ENCODE data around the gene FSTL4. TPM values are rescaled to one million over a fixed set of nuclear protein-coding genes. Genes with fewer than 3 reads are reported as not detected.
"Not testable (repeated sequence)": the region's sequence is repeated elsewhere in the genome, so short reads cannot be mapped to it uniquely, and the experiment has no call there.

Gene FSTL4
- total RNA-seq, 1 experiment from 2014 or later, result 14.3 TPM

- no peak for DNase-seq (ENCODE audit: extremely low read depth, low read depth)
Observed at GRCh38 chr5:133559960-133560359, 52.4 kb downstream of the FSTL4 start.

DNA sequence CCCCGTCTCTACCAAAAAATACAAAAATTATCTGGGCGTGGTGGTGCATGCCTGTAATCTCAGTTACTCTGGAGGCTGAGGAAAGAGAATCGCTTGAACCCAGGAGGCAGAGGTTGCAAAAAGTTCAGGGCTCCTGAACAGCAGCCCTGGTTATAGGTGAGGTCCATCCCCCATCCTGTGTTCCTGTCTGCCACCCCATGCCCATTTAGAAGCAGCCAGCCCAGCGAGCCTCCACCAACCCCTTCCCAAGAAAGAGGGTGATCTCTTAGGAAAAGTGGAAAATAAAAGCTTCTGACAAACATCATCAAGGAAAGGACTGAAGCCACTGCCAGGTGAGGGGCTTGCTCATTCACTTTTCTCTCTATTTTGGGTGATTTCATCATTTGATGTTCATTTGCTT is 55.8 kb downstream of the FSTL4 start:
- no peak for DNase-seq (ENCODE audit: extremely low read depth, low read depth)

DNA sequence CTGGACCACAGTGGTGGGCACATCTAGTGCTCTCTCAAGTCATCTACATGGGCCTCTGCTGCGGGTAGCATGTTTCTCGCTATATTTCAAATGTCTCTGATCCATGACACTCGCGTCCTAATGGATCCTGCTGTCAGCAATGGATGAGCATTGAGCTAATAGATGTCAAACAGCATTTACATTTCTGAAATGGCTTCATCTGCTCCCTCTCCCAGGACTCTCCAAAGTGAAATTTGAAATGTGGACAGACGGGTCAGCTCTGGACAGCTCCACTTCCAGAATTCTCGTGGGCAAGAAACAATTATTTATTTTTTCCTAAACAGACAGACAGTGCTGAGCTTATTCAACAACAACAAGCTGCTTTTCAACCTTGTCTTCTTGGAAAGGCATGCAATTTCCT is 58.1 kb downstream of the FSTL4 start:
- DNase-seq (ENCODE audit: extremely low read depth, low read depth), result no peak

DNA sequence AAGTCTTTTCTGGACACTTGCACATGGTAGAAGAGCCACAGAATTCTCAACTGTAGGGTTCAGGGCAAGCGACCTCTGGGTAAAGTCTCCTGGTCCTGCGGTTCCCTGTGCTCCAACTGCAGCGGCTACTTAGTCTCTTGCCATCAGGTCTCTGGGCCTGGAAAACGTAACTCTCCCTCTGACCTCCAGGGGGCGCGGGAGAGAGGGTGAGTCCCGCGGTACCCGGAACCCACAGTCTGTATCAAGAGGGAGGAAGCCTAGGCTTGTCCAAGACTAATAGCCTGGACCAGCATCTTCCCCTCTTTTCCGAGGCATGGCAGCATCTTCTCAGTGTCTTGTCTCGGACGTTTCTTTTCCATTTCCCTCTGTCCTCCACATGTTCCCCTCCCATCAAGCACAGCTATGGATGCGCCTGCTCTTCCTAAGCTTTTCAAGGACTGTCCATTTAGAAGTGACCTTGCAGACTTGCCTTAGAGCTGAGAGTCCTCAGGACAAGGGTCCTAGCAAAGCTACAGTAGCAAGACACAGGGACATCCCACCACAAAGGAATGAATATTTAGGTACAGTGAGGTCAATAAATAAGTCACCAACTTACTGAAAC is 59.3 kb downstream of the FSTL4 start:
- peak; percentile 63 for DNase-seq (ENCODE audit: extremely low read depth, low read depth)

DNA sequence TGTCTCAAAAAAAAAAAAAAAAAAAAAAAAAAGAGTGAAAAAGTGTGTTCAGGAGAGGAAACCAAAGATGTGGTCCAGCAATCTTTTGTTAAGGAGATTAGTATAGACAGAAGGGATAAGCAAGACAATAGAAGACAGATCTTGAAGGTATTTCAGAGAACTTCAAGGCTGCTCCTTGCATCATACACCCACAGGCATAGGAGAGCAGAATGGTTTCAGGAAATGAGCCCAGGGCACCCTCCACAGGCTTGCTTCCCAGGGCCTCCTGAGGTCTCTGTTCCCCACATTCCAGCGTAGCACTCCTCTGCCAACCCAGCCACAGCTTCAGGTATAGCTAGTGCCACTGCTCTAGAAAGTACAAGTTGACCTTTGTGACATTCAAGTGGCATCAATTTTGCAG is 65.8 kb downstream of the FSTL4 start:
- DNase-seq (ENCODE audit: extremely low read depth, low read depth), result no peak

GRCh38 chr5:133544346-133544745 is 68.0 kb downstream of the FSTL4 start:
- no peak for DNase-seq (ENCODE audit: extremely low read depth, low read depth)

GRCh38 chr5:133539818-133540217 is 72.5 kb downstream of the FSTL4 start:
- no peak for DNase-seq (ENCODE audit: extremely low read depth, low read depth)

DNA sequence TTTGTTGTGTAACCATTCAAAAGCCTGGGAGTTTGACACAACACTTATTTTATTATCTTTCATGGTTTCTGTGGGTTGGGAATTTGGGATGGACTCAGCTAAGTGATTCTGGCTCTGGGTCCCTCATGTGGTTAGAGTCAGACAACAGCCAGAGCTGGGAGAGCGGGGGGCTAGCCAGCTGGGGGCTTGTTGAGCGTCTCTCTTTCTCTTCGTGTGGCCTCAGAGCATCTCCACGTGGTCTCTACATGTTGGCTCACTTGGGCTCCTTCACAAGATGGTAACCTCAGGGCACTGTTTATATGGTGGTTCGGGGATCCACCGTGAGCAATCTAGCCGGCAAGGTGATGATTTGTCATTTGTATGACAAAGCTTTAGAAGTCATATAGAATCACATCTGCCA is 73.6 kb downstream of the FSTL4 start:
- DNase-seq (ENCODE audit: extremely low read depth, low read depth), result no peak

DNA sequence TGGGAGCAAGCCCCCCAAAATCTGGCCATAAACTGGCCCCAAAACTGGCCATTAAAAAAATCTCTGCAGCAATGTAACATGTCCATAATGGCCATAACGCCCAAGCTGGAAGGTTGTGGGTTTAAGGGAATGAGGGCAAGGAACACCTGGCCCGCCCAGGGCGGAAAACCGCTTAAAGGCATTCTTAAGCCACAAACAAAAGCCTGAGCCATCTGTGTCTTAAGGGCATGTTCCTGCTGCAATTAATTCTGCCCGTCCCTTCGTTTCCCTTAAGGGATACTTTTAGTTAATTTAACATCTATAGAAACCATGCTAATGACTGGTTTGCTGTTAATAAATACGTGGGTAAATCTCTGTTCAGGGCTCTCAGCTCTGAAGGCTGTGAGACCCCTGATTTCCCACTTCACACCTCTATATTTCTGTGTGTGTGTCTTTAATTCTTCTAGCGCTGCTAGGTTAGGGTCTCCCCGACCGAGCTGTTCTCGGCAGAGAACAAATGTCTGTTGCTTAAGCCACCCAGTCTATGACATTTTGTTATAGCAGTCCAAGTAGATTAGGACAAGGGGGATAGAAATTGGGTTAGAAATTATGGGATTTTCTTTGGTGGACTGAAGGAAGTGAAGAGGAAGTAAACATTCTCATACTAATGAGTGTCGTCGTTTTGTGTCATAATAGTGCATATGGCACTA is 77.0 kb downstream of the FSTL4 start:
- DNase-seq (ENCODE audit: extremely low read depth, low read depth), result not testable (repeated sequence)

DNA sequence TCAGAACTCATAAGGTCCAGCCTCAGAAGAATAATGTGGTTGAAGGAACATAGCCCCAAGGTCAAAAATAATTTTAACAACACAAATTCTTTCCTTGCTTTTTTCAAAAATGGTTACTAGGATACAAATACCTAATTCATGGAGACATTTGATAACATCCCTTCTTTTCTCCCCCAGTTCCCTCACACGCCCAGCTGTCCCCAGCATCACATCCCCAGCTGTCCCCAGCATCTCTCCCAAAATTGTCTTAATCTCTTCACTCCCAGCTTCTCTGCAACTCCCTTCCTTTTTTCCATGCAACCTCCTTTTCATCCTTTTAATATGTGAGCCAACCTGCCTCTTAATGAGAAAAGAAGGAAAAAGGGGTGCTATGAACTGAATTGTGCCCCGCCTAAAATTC is 77.8 kb downstream of the FSTL4 start:
- DNase-seq (ENCODE audit: extremely low read depth, low read depth), result no peak

DNA sequence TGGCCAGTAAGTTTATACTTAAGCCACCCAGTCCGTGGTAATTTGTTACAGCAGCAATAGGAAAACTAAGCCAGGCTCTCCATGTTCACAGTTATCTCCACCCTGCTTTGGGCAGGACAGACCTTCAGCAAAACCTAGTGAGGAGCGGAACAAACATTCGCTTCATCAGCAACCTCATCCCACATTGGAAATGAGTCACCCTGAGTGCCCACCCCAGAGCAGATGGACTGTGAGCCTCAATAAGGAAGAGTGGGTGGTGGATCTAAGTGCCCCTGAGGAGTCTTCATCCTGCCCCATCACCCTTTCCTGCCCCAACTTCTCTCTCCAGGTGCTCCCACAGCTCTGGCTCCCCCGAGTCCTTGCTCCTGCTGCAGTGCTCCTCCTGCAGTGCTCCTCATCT is 78.8 kb downstream of the FSTL4 start:
- no peak for DNase-seq (ENCODE audit: extremely low read depth, low read depth)

DNA sequence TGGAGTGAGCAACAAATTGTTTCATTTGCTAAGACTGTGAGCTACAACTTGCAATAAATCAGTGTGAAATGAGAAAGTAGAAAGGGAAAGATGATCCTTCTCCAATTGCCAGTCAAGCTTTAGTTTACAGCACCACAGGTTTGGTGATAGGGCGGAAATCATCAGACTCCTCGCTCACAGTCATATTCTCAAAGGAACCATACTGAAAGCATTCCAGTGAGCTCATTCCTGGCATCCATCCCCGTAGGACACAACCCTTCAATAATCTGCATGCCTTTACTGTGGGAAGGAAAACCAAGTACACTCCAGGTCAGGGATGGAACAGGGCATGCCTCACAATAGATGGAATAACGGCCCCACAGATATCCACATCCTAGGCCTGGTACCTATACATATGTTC is 80.7 kb downstream of the FSTL4 start:
- DNase-seq (ENCODE audit: extremely low read depth, low read depth), result no peak

DNA sequence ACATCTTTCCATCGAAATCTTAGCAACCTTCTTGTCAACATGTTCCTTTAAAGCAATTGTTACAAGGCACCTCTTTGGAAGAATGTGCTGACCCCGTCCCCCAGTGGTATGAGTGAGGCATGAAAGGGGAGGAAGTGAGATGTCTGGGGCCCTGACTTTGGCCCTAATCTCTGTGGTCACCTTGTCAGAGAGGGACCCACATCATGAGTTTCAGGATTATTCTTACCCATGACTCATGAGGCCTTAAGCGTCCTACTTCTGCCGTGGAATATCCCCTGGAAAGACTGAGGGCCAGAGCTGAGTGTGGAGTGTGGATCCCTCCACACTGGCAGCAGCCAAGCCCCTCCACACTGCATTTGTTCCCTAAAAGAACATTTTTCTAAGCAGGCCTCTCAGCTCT is 81.2 kb downstream of the FSTL4 start:
- no peak for DNase-seq (ENCODE audit: extremely low read depth, low read depth)

- no peak for DNase-seq (ENCODE audit: extremely low read depth, low read depth)
Observed at GRCh38 chr5:133530270-133530669, 82.1 kb downstream of the FSTL4 start.

DNA sequence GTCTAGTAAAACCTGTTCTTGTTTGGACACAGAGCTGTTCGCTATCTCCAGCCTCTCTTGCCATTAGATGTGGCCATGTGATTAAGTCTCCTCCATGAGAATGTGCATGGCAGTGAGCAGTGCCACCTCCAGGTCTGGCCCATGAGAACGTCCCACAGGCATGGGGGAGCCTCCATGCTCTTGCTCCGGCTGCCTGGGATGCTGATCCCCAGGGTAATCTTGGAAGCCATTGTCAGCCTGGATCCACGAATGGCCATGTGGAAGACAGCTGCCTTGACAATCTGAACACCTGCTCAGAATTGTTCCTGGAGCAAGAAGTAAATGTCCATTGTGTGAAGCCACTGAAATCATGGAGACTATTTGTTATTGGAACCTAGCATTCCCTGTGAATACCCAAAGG is 83.5 kb downstream of the FSTL4 start:
- no peak for DNase-seq (ENCODE audit: extremely low read depth, low read depth)

- DNase-seq (ENCODE audit: extremely low read depth, low read depth), result no peak
Observed at GRCh38 chr5:133527311-133527710, 85.0 kb downstream of the FSTL4 start.

- no peak for DNase-seq (ENCODE audit: extremely low read depth, low read depth)
Observed at GRCh38 chr5:133526368-133526767, 86.0 kb downstream of the FSTL4 start.

DNA sequence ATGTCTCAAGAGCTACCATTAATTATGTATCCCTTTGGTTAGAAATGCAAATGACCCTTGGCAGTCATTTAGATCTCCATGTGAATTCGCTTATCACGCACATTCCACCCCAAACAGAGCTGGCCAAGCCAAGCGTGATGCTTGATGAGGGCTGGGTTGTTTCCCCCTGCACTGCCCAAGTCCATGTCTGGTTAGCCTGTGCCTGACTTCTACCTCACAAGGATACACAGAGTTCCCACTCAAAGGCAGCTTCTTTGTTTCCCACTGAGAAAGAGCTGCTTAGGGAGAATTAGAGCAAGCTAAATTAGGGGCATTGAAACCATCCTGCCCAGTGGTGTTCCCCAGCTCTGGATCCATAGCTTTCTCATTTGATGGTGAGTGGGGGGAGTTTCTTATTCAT is 87.2 kb downstream of the FSTL4 start:
- DNase-seq (ENCODE audit: extremely low read depth, low read depth), result no peak

DNA sequence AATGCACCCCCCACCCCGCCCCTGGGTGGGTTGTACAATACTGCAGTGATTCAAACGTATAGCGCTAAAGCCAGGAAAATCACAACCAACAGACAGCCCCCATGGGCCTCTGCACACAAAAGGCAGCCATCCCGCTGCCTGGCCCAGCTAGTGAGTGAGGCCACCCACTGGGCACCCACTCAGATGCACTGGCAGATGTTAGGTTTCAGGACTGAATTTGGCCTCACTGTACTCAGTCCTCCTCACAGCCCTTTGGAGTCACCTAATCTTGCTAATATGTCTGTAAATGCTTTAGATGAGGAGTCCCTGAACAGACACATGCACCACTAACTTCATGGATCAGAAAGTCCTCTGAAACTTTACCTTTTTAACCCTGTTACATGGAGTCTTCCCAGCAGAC is 87.7 kb downstream of the FSTL4 start:
- DNase-seq (ENCODE audit: extremely low read depth, low read depth), result no peak

GRCh38 chr5:133523961-133524586 is 88.3 kb downstream of the FSTL4 start:
- no peak for DNase-seq (ENCODE audit: extremely low read depth, low read depth)

DNA sequence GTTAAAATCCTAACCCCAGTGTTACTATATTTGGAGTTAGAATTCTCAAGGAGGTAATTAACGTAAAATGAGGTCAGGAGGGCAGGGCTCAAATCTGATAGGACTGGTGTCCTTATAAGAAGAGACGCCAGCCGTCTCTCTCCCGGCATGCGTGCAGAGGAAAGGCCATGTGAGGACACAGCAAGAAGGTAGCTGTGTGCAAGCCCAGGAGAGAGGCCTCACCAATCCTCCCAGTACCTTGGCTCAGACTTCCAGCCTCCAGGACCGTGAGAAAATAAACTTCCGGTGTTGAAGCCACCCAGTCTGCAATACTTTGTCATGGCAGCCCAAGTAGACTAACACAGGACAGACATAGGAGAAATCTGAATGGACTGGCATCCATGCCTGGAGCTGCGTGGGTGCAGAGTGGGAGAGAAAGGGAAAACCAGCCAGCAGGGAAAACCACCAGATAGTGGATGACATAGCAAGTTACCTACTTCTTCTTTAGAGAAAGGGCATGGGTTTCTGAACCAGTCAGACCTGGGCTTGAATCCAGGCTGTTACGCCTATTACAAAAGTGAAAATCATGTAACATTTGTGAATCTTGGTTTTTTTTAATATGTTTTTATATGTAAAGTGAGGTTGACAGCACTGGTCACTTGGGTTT is 89.2 kb downstream of the FSTL4 start:
- no peak for DNase-seq (ENCODE audit: extremely low read depth, low read depth)

DNA sequence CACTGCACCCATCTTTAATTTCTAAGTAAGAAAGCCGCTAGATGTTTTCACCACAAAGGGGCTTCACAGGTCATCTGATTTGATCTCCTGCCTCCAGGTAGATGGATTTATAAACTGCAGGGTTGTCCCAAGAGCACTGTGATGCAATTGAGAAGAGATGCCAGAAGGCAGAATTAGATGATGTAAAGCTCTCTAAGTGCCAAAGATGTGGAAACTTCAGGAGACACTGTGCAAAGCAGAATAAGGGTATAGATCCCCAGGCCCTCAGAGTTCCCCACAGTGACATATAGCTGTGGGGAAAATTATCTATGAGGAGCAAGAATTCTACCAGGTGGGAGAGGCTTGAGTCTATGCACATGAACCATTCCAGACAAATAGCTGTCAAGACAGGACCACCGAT is 90.5 kb downstream of the FSTL4 start:
- DNase-seq (ENCODE audit: extremely low read depth, low read depth), result no peak
